GM21723 (cell line): ENCODE results near the gene TNFRSF8.
"Not testable (repeated sequence)": the region's sequence is repeated elsewhere in the genome, so short reads cannot be mapped to it uniquely, and the experiment has no call there.

Experiments
- ATAC-seq: cut with Tn5 transposase; IDR thresholded peaks from one replicate; pipeline ENCODE4 v1.9.1; 2021; ENCODE audit warnings: mild to moderate bottlenecking, moderate library complexity; ENCODE audit not compliant: unreplicated experiment

The TNFRSF8 gene

GRCh38 chr1:12063141-12064072, at the start of gene TNFRSF8:
TSS of gene TNFRSF8 (plus strand) at chr1:12063303. CDS start at chr1:12063599, 296 bp downstream.
- ATAC-seq: no peak

- no peak for ATAC-seq
Measured at GRCh38 chr1:12014141-12014991, 48.7 kb upstream of the TNFRSF8 start.

- ATAC-seq: no peak
Measured at GRCh38 chr1:12015001-12015491, 48.1 kb upstream of the TNFRSF8 start.

- no peak for ATAC-seq
Measured at GRCh38 chr1:12015499-12015898, 47.6 kb upstream of the TNFRSF8 start.

GRCh38 chr1:12016182-12016581, 46.9 kb upstream of the TNFRSF8 start:
- no peak for ATAC-seq

- no peak for ATAC-seq
Measured at GRCh38 chr1:12019858-12020509, 43.1 kb upstream of the TNFRSF8 start.

- no peak for ATAC-seq
Measured at GRCh38 chr1:12021616-12022015, 41.5 kb upstream of the TNFRSF8 start.

GRCh38 chr1:12022036-12022435, 41.1 kb upstream of the TNFRSF8 start:
- ATAC-seq: no peak

GRCh38 chr1:12026586-12026985, 36.5 kb upstream of the TNFRSF8 start:
- no peak for ATAC-seq

- ATAC-seq: no peak
Measured at GRCh38 chr1:12028248-12028647, 34.9 kb upstream of the TNFRSF8 start.

- no peak for ATAC-seq
Measured at GRCh38 chr1:12028957-12029511, 34.1 kb upstream of the TNFRSF8 start.

- no peak for ATAC-seq
Measured at GRCh38 chr1:12029720-12030339, 33.3 kb upstream of the TNFRSF8 start.

- no peak for ATAC-seq
Measured at GRCh38 chr1:12031039-12031980, 31.8 kb upstream of the TNFRSF8 start.

- ATAC-seq: no peak
Measured at GRCh38 chr1:12032161-12032621, 30.9 kb upstream of the TNFRSF8 start.

GRCh38 chr1:12033441-12033840, 29.7 kb upstream of the TNFRSF8 start:
- not testable (repeated sequence) for ATAC-seq

- no peak for ATAC-seq
Measured at GRCh38 chr1:12034381-12034801, 28.7 kb upstream of the TNFRSF8 start.

- no peak for ATAC-seq
Measured at GRCh38 chr1:12035312-12035711, 27.8 kb upstream of the TNFRSF8 start.

GRCh38 chr1:12037486-12038355, 25.4 kb upstream of the TNFRSF8 start:
- no peak for ATAC-seq
